ENCODE results near the gene HOXB5.

DNA sequence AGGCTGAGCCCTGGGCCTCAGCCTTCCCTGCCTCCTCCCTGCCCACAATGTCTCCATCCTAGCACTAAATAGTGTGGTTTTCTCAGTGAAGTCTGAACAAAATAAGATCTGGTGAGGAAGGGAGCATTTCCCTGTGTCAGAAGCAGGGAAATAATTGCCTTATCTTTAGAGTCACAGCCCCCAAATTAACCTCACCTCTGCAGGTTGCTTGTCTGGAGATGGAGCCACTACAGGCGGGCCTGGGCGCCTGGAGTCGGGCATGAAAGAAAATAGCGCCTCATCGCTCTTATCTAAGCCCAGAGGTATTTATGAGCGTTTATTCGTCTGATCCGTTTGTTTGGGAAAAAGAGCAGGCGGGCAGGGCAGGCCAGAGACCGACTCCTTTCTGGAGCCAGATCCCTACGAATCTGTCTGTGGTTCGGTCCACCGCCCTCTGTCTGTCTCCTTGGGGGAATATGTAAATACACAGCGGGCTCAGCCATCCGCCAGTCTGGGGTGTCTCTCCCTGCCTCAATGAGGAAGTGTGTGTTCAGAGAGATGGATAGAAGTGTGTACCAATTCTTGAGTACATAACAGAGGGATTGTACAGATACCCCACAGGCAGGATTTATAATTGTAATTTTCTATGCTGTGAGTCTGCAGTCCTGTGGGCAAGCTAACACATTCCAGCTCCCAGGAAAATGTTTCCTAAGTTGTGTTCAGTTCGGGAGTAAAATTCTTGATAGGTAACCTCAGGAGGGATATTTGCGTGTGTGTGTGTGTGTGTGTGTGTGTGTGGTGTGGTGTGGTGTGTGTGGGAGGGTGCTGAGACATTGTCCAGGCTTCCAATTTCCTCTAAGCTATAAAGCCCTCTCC lies 6.9 kb upstream of the HOXB5 start:
- TF ChIP-seq, protein P1, sequence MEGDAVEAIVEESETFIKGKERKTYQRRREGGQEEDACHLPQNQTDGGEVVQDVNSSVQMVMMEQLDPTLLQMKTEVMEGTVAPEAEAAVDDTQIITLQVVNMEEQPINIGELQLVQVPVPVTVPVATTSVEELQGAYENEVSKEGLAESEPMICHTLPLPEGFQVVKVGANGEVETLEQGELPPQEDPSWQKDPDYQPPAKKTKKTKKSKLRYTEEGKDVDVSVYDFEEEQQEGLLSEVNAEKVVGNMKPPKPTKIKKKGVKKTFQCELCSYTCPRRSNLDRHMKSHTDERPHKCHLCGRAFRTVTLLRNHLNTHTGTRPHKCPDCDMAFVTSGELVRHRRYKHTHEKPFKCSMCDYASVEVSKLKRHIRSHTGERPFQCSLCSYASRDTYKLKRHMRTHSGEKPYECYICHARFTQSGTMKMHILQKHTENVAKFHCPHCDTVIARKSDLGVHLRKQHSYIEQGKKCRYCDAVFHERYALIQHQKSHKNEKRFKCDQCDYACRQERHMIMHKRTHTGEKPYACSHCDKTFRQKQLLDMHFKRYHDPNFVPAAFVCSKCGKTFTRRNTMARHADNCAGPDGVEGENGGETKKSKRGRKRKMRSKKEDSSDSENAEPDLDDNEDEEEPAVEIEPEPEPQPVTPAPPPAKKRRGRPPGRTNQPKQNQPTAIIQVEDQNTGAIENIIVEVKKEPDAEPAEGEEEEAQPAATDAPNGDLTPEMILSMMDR (IDR thresholded peaks at IDR 0.05; ENCODE audit: low read depth, low read length): no peak
- no peak for TF ChIP-seq EZH2phosphoT487 (IDR thresholded peaks at IDR 0.05; ENCODE audit: low read depth)
